AG04450 (cell line): ENCODE measurements around the gene TMEM151A. TPM values are rescaled to one million over a fixed set of nuclear protein-coding genes. Genes with fewer than 3 reads are reported as not detected.

Experiments used
- CTCF ChIA-PET: fragments of 300-600, 350-600 bp; formaldehyde crosslinking; extraction: SDS; loops from one replicate; lab custom pipeline; 2022; ENCODE audit warnings: antibody characterized with exemption, inconsistent platforms; lab: Charles Lee
- POLR2A ChIA-PET: fragments of 350-600 bp; formaldehyde crosslinking; extraction: SDS; loops from one replicate; lab custom pipeline; 2021; ENCODE audit warnings: antibody characterized with exemption, inconsistent platforms; lab: Yijun Ruan, JAX
- DNase-seq: peaks from one replicate; pipeline ENCODE4 v3.0.0-alpha.2; 2011; ENCODE audit warnings: low read depth, low spot score
- H3K27ac ChIP-seq: one replicate; pipeline ENCODE4 v1.5.1; 2012; ENCODE audit warnings: low read depth, low read length, control low read depth
- H3K27me3 ChIP-seq: one replicate; pipeline ENCODE4 v1.6.0; 2012; ENCODE audit warnings: low read length; ENCODE audit not compliant: control insufficient read depth, insufficient read depth
- H3K4me3 ChIP-seq: 2 replicates; pipeline ENCODE4 v1.5.1; 2011; ENCODE audit warnings: mild to moderate bottlenecking, low read depth, low read length, control low read depth
- H3K9me3 ChIP-seq: 2 replicates; pipeline ENCODE4 v1.5.1; 2012; ENCODE audit warnings: low read length; ENCODE audit not compliant: control insufficient read depth, insufficient read depth
- polyA plus RNA-seq: library from polyadenylated mRNA; depleted of rRNA; stranded (reverse); fragments of >200 nt; gene quantifications from 2 replicates; pipeline ENCODE4 v1.2.3, GENCODE V29; 2011
- TF ChIP-seq, protein P1 (sequence below): IDR thresholded peaks from 2 replicates; pipeline ENCODE4 v1.5.1; 2011; ENCODE audit warnings: low read depth, low read length, control low read depth, inconsistent platforms

Gene TMEM151A
- polyA plus RNA-seq, 1 experiment: not detected

DNA sequence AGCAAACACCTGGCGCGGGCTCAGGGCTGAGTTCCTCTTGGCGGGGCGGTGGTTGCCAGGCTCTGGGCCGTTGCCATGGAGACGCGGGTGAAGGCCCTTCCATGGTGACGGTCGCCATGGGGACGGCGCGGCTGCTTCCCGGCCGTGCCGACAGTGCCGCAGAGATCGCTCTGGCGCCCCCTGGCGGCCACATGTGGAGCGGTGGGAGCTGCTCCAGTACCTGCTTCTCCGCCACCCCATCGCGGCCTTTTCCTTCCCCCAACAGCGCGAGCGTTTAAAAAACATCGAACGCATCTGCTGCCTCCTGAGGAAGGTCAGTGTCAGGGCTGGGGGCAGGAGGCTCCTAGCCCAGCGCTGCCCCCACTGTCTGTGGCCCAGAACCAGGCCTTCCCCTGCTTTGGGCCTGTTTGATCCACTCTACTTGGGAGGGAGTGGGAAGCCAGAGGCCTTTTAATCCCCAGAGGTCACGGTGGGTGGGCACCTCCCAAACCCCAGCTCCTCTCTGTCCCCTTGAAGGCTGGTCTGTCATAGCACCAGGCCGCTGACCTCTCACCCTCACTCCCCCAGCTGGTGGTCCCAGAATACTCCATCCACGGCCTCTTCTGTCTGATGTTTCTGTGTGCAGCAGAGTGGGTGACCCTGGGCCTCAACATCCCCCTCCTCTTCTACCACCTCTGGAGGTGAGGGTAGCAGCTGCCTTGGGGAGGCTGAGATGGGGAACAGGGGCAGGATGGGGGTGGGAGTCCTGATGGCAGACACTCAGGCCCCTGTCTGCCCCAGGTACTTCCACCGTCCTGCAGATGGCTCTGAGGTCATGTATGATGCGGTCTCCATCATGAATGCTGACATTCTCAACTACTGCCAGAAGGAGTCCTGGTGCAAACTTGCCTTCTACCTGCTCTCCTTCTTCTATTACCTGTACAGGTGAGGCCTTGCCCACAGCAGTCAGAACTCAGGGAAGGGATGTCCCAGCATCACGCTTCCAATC is 8.9 kb upstream of the TMEM151A start:
- no peak overlapping the region for H3K27ac ChIP-seq
- TF ChIP-seq, protein P1, sequence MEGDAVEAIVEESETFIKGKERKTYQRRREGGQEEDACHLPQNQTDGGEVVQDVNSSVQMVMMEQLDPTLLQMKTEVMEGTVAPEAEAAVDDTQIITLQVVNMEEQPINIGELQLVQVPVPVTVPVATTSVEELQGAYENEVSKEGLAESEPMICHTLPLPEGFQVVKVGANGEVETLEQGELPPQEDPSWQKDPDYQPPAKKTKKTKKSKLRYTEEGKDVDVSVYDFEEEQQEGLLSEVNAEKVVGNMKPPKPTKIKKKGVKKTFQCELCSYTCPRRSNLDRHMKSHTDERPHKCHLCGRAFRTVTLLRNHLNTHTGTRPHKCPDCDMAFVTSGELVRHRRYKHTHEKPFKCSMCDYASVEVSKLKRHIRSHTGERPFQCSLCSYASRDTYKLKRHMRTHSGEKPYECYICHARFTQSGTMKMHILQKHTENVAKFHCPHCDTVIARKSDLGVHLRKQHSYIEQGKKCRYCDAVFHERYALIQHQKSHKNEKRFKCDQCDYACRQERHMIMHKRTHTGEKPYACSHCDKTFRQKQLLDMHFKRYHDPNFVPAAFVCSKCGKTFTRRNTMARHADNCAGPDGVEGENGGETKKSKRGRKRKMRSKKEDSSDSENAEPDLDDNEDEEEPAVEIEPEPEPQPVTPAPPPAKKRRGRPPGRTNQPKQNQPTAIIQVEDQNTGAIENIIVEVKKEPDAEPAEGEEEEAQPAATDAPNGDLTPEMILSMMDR: peak; percentile 83
- no peaks in the 10 kb centered on the region for H3K27me3 ChIP-seq
- ChIA-PET POLR2A (interaction anchor here (0.5 to 1.9 kb wide), 4 partner anchors 9 to 184 kb away, joined by 3 to 7 read pairs (median 4); partner anchors contain the start of genes RIN1 and TMEM151A), CTCF (interaction anchor here (0.6 to 3.7 kb wide), 13 partner anchors 8 to 94 kb away, joined by 3 to 18 read pairs (median 3); partner anchors contain the start of genes BRMS1, RAB1B, RIN1 and TMEM151A)
- H3K4me3 ChIP-seq: no peak overlapping the region
- no peaks in the 10 kb centered on the region for H3K9me3 ChIP-seq
- DNase-seq: peak; percentile 82

DNA sequence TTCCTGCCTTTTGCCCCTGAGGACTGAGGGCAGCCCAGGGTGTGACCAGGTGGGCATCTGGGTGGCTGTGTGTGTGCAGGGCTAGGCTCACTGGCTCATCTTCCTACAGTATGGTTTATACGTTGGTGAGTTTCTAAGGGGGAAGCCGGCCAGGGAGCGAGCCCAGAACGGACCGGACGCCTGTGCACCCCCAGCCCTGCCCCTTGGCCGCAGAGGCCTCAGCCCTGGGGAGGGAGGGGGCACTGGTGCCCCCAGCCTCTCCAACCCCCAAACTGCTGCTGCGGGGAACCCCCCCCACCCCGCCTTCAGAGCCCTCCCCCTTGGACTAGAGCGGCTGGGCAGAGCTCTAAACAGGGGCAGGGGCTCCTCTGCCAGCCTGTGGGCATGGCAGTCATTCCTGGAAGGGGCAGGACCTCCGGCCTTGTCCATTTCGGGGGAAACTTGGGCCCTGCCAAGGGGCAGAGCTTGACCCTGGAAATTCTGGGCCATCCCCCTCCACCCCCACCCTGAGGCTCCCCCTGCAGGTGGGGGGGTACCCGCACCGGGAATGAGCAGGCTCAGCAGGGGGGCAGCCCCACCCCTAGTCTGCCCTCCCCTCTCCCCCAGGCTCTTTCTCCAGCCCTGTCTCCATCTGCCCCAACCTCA is 8.1 kb upstream of the TMEM151A start:
- no peak overlapping the region for H3K27ac ChIP-seq
- CTCF ChIA-PET: interaction anchor here (0.6 to 3.7 kb wide), 6 partner anchors 11 to 372 kb away, joined by 3 to 18 read pairs (median 5); partner anchors contain the start of gene BRMS1
- no peaks in the 10 kb centered on the region for H3K9me3 ChIP-seq
- TF ChIP-seq, protein P1: no peak
- DNase-seq: no peak
- POLR2A ChIA-PET: interaction anchor here (1.9 kb wide), 1 partner anchor 16 kb away, joined by 7 read pairs; no protein-coding TSS in a partner anchor
- no peak overlapping the region for H3K4me3 ChIP-seq
- no peaks in the 10 kb centered on the region for H3K27me3 ChIP-seq

DNA sequence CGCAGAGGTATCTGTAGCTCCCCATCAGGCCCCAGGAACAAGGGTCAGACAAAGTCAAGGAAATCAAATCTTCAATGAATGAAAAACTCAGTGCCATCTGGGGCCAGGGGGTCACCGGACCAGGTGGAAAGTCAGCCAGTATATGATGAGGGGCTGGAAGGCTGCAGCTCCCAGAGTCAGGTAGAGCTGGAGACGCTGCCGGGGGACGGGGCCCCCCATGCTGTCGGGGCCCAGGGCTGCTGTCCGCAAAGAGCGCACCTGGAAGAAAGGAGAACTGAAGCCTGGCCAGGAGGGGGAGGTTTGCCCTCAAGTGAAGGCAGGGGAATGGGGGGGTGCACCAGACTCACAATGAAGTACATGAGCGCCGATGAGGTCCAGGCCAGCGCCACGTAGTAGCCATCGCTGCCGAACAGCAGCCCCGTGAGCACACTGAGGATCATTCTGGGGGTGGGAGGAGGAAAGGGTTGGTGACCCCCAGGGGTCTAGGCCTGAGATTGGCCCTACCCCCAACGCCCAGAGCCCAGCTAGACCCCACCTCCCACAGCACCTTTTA is 7.1 kb upstream of the TMEM151A start:
- POLR2A ChIA-PET: no interaction called here
- Histone ChIP-seq H3K27me3 (no peaks in the 10 kb centered on the region), H3K4me3 (no peak overlapping the region), H3K27ac (no peak overlapping the region), H3K9me3 (no peaks in the 10 kb centered on the region)
- CTCF ChIA-PET: no interaction called here
- DNase-seq: no peak
- TF ChIP-seq, protein P1: no peak

DNA sequence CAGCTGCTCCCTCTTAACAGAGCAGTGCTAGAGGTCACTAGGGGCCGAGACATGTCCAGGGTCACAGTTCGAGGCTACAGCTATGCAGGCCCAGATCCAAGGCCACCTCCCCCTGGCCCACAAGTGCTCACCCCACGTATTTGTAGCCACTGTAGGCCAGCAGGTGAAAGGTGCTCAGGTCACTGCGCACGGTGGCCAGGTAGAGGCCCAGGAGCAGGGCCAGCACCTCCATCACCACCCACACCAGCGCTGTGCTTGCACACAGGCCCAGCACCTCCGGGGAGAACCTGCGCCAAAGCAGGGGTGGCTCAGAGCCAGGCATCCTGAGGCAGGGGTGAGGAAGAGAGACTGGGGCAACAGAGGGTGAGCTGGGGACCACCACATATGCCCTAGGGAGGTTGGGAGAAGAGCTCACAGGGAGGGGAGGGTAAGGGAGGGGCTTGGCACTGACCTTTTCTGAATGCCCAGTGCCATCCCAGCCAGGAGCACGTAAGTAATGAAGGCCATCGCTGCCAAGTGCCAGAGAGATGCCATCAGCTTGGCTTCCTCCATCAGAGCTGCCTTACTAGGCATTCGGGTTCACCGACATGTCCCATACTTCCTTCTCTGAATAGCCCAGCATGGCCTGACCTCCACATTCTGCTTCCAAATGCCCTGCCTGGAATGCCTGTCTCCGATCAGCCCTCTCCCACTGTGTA is 6.3 kb upstream of the TMEM151A start:
- TF ChIP-seq, protein P1: no peak
- CTCF ChIA-PET: interaction anchor here (0.6 to 1.1 kb wide), 2 partner anchors 27 to 78 kb away, joined by 3 to 4 read pairs; no protein-coding TSS in a partner anchor
- POLR2A ChIA-PET: interaction anchor here (0.9 kb wide), 1 partner anchor 16 kb away, joined by 3 read pairs; no protein-coding TSS in a partner anchor
- Histone ChIP-seq H3K9me3 (no peaks in the 10 kb centered on the region), H3K4me3 (no peak overlapping the region), H3K27ac (no peak overlapping the region), H3K27me3 (no peaks in the 10 kb centered on the region)
- DNase-seq: no peak
